ENCODE measurements around the gene CD151. TPM values are rescaled to one million over a fixed set of nuclear protein-coding genes. Genes with fewer than 3 reads are reported as not detected.

CD151 gene
- total RNA-seq, 1 experiment from 2014 or later: 296 TPM

DNA sequence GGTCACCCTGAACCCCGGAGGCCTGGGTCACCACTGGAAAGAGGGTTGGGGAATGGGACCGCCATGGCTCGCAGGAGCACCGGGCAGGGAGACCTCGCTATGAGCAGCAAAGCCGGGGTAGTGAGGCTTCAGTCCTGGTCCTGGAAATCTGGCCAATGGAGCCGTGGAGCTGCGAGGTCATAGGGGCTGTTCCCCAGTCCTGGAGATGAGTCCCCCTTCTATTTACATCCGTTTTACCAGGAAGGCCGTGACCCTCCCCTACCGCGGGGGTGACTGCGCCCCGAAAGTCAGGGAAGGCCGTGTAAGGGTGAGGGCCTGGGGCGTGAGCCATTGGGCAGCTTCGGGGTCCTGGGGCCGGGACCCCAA lies 28.2 kb upstream of the CD151 start:
- peaks cover 22 to 32% of the 10 kb centered on the region in 2 experiments for H3K4me1 ChIP-seq (ENCODE audit: control insufficient read depth in 1 of 2, insufficient read depth in 2 of 2, low read length in 2 of 2)
- peak overlapping the region; percentile 87 for H3K4me2 ChIP-seq (ENCODE audit: low read length)
- H3K27ac ChIP-seq (ENCODE audit: low read depth, low read length): peak overlapping the region; percentile 93
- ChIA-PET RAD21 (ENCODE audit: low non-redundant PET in 1 of 2, low total read pairs in 2 of 2, uncharacterized antibody in 2 of 2, unreplicated experiment in 2 of 2) (no interaction called here), CTCF (no interaction called here), POLR2A (interaction anchor here (1.5 kb wide), 1 partner anchor 30 kb away, joined by 3 read pairs; no protein-coding TSS in a partner anchor)
- H3K36me3 ChIP-seq (ENCODE audit: control insufficient read depth in 1 of 2, insufficient read depth in 2 of 2, low read length in 2 of 2): peaks cover 0 to 9% of the 10 kb centered on the region in 2 experiments; a peak in 1 of 4 replicates
- H4K20me1 ChIP-seq (ENCODE audit: insufficient read depth): no peaks in the 10 kb centered on the region
- TF ChIP-seq EZH2 (IDR thresholded peaks at IDR 0.05) (no peak), MAX (IDR thresholded peaks at IDR 0.05) (no peak), ZNF274 (IDR thresholded peaks at IDR 0.05; ENCODE audit: low read depth, low read length) (no peak), CEBPB (IDR thresholded peaks at IDR 0.05; ENCODE audit: low read depth) (no peak), ZFX (IDR thresholded peaks at IDR 0.05) (no peak), EGR1 (IDR thresholded peaks at IDR 0.05; ENCODE audit: low read depth) (no peak), JUND (IDR thresholded peaks at IDR 0.05) (no peak), TCF7L2 (IDR thresholded peaks at IDR 0.05; ENCODE audit: borderline replicate concordance, extremely low read depth, insufficient read depth, insufficient read length) (no peak)
- BruUV-seq (replicated peaks): no TSS peak
- H3K9ac ChIP-seq (ENCODE audit: low read length): peak overlapping the region; percentile 83
- ATAC-seq (no peak), DNase-seq (ENCODE audit: low read depth, low spot score) (no peak)
- intact Hi-C loops (cut with micrococcal nuclease): no loop called here
- no peaks in the 10 kb centered on the region for H3K9me2 ChIP-seq (ENCODE audit: insufficient read depth)
- peaks cover 30% of the 10 kb centered on the region for H3K79me2 ChIP-seq (ENCODE audit: insufficient read depth, low read length)
- H3K4me3 ChIP-seq (replicated peaks in 1 of 2; ENCODE audit: low read depth in 1 of 2, low read length in 2 of 2): peak overlapping the region; percentile 66 to 72
- H3K9me3 ChIP-seq (ENCODE audit: control insufficient read depth in 1 of 2, insufficient read depth in 1 of 2, low read depth in 1 of 2, low read length in 2 of 2): no peaks in the 10 kb centered on the region
- no peak overlapping the region for H2AFZ ChIP-seq (ENCODE audit: low read depth, low read length, poor library complexity, severe bottlenecking)
- H3K27me3 ChIP-seq (ENCODE audit: insufficient read depth, low read length): no peaks in the 10 kb centered on the region

GRCh38 chr11:808427-809286 lies 24.1 kb upstream of the CD151 start:
- DNase-seq (ENCODE audit: low read depth, low spot score) (no peak), ATAC-seq (peak; percentile 24)
- CTCF ChIA-PET: interaction anchor here (0.8 to 1.5 kb wide), 4 partner anchors 8 to 33 kb away, joined by 3 to 7 read pairs (median 3); partner anchors contain the start of gene PNPLA2
- RAD21 ChIA-PET (ENCODE audit: low non-redundant PET in 1 of 2, low total read pairs in 2 of 2, uncharacterized antibody in 2 of 2, unreplicated experiment in 2 of 2): no interaction called here
- H3K27ac ChIP-seq (ENCODE audit: low read depth, low read length): peak overlapping the region; percentile 93
- peaks cover 27 to 58% of the 10 kb centered on the region in 2 experiments for H3K4me1 ChIP-seq (ENCODE audit: control insufficient read depth in 1 of 2, insufficient read depth in 2 of 2, low read length in 2 of 2)
- H3K36me3 ChIP-seq (ENCODE audit: control insufficient read depth in 1 of 2, insufficient read depth in 2 of 2, low read length in 2 of 2): peaks cover 21 to 38% of the 10 kb centered on the region in 2 experiments
- intact Hi-C loops (cut with micrococcal nuclease): loop anchor here (1.0 to 5.0 kb wide), 2 partner anchors 12 to 34 kb away; partner anchors contain the start of genes POLR2L and TSPAN4
- peak in 2 of 3 experiments; percentile 36 to 47; a peak in 4 of 6 replicates for TF ChIP-seq CTCF (IDR thresholded peaks at IDR 0.05 in 2 of 3, conservative IDR thresholded peaks at IDR 0.05 in 1 of 3; ENCODE audit: borderline replicate concordance in 1 of 3, insufficient read depth in 1 of 3, low read depth in 2 of 3, low read length in 2 of 3)
- peak; percentile 19 for TF ChIP-seq YY1 (IDR thresholded peaks at IDR 0.05; ENCODE audit: extremely low read depth, insufficient replicate concordance, low read depth, low read length)
- no peak for TF ChIP-seq EZH2phosphoT487 (IDR thresholded peaks at IDR 0.05; ENCODE audit: borderline replicate concordance)
- TSS peak; percentile 80 for BruUV-seq (replicated peaks)
- H3K4me3 ChIP-seq (replicated peaks in 1 of 2; ENCODE audit: low read depth in 1 of 2, low read length in 2 of 2): peak overlapping the region; percentile 82 to 97
- no peaks in the 10 kb centered on the region for H3K9me3 ChIP-seq (ENCODE audit: control insufficient read depth in 1 of 2, insufficient read depth in 1 of 2, low read depth in 1 of 2, low read length in 2 of 2)
- peaks cover 63% of the 10 kb centered on the region for H3K79me2 ChIP-seq (ENCODE audit: insufficient read depth, low read length)
- peak overlapping the region; percentile 100 for H3K9ac ChIP-seq (ENCODE audit: low read length)
- no peaks in the 10 kb centered on the region for H3K27me3 ChIP-seq (ENCODE audit: insufficient read depth, low read length)
- no peaks in the 10 kb centered on the region for H3K9me2 ChIP-seq (ENCODE audit: insufficient read depth)
- H3K4me2 ChIP-seq (ENCODE audit: low read length): peak overlapping the region; percentile 88
- peaks cover 17% of the 10 kb centered on the region; the same call in 1 of the 2 replicates for H4K20me1 ChIP-seq (ENCODE audit: insufficient read depth)
- H2AFZ ChIP-seq (ENCODE audit: low read depth, low read length, poor library complexity, severe bottlenecking): no peak overlapping the region
- POLR2A ChIA-PET: interaction anchor here (1.0 to 4.4 kb wide), 7 partner anchors 10 to 34 kb away, joined by 3 to 45 read pairs (median 6); partner anchors contain the start of genes CRACR2B, PNPLA2 and TSPAN4
